Measurements from ENCODE around the gene JAML.
A peak's percentile ranks its signal among the peaks of the same experiment; 100 is the strongest.

JAML gene

GRCh38 chr11:118151431-118151830, 73.4 kb downstream of the JAML start:
- Histone ChIP-seq H3K4me3 (peak overlapping the region; percentile 81; the same call in 1 of the 2 replicates), H3K36me3 (ENCODE audit: insufficient read depth, low read length) (no peaks in the 10 kb centered on the region), H3K9me3 (ENCODE audit: low read depth, low read length) (no peaks in the 10 kb centered on the region), H3K27ac (no peak overlapping the region), H3K9ac (ENCODE audit: insufficient read length) (no peak overlapping the region)
- DNase-seq (ENCODE audit: low read depth, low spot score): no peak
- TF ChIP-seq FOXP2 (optimal IDR thresholded peaks at IDR 0.05; ENCODE audit: control extremely low read depth, extremely low read length, insufficient read depth) (no peak), EZH2 (IDR thresholded peaks at IDR 0.05) (no peak), POLR2AphosphoS5 (IDR thresholded peaks at IDR 0.05; ENCODE audit: borderline replicate concordance, low read depth, low read length) (no peak)

GRCh38 chr11:118149493-118149892, 75.3 kb downstream of the JAML start:
- Histone ChIP-seq H3K4me3 (no peak overlapping the region), H3K27ac (no peak overlapping the region), H3K9me3 (ENCODE audit: low read depth, low read length) (no peaks in the 10 kb centered on the region), H3K36me3 (ENCODE audit: insufficient read depth, low read length) (no peaks in the 10 kb centered on the region), H3K9ac (ENCODE audit: insufficient read length) (no peak overlapping the region)
- TF ChIP-seq FOXP2 (optimal IDR thresholded peaks at IDR 0.05; ENCODE audit: control extremely low read depth, extremely low read length, insufficient read depth) (no peak), EZH2 (IDR thresholded peaks at IDR 0.05) (no peak), POLR2AphosphoS5 (IDR thresholded peaks at IDR 0.05; ENCODE audit: borderline replicate concordance, low read depth, low read length) (no peak)
- DNase-seq (ENCODE audit: low read depth, low spot score): no peak

GRCh38 chr11:118148856-118149255, 76.0 kb downstream of the JAML start:
- DNase-seq (ENCODE audit: low read depth, low spot score): no peak
- Histone ChIP-seq H3K27ac (no peak overlapping the region), H3K9me3 (ENCODE audit: low read depth, low read length) (no peaks in the 10 kb centered on the region), H3K36me3 (ENCODE audit: insufficient read depth, low read length) (no peaks in the 10 kb centered on the region), H3K9ac (ENCODE audit: insufficient read length) (no peak overlapping the region), H3K4me3 (no peak overlapping the region)
- no peak for TF ChIP-seq FOXP2 (optimal IDR thresholded peaks at IDR 0.05; ENCODE audit: control extremely low read depth, extremely low read length, insufficient read depth)
- TF ChIP-seq POLR2AphosphoS5 (IDR thresholded peaks at IDR 0.05; ENCODE audit: borderline replicate concordance, low read depth, low read length): no peak
- TF ChIP-seq EZH2 (IDR thresholded peaks at IDR 0.05): no peak

DNA sequence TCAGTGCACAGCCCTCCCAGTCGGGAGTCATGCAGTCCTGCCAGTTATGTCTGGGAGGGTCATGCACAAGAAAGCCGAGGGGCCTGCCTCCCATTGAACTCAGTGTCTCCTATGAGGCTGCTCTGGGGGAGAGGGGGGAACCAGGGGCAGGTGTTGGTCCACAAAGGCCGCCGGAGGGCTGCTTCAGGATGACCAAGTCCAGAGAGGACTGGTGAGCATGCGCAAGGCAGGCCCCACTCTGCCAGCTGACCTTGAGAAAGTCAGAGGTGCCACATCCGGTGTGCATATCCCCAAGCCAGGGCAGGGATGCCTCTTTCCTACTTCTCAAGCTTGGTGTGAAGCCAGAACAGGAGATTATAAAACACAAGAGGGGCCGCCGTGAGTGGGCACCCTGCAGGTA, 76.6 kb downstream of the JAML start:
- no peak overlapping the region for H3K27ac ChIP-seq
- no peaks in the 10 kb centered on the region for H3K36me3 ChIP-seq (ENCODE audit: insufficient read depth, low read length)
- TF ChIP-seq POLR2AphosphoS5 (IDR thresholded peaks at IDR 0.05; ENCODE audit: borderline replicate concordance, low read depth, low read length) (no peak), EZH2 (IDR thresholded peaks at IDR 0.05) (no peak), FOXP2 (optimal IDR thresholded peaks at IDR 0.05; ENCODE audit: control extremely low read depth, extremely low read length, insufficient read depth) (no peak)
- no peak overlapping the region for H3K9ac ChIP-seq (ENCODE audit: insufficient read length)
- no peak for DNase-seq (ENCODE audit: low read depth, low spot score)
- H3K4me3 ChIP-seq: no peak overlapping the region
- H3K9me3 ChIP-seq (ENCODE audit: low read depth, low read length): no peaks in the 10 kb centered on the region

DNA sequence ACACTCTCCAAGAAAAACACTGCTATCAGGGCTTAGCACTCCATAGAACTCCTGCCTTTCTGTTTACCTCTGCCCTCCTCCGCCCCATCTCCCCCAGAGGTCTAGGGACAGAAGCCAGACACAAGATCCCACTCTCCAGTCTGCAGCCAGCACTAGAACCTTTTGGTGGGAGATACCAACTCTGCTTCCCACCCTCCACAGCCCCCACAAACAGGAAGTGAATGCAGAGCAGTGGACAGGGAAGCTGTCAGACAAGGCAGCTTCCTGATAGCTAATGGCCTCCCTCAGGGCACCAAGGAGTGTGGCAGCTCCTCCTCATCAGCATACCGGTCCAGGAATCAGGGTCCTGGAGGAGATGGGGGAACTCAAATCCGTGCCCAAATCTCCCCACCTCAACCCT, 77.3 kb downstream of the JAML start:
- no peak for TF ChIP-seq POLR2AphosphoS5 (IDR thresholded peaks at IDR 0.05; ENCODE audit: borderline replicate concordance, low read depth, low read length)
- TF ChIP-seq EZH2 (IDR thresholded peaks at IDR 0.05): no peak
- TF ChIP-seq FOXP2 (optimal IDR thresholded peaks at IDR 0.05; ENCODE audit: control extremely low read depth, extremely low read length, insufficient read depth): no peak
- Histone ChIP-seq H3K36me3 (ENCODE audit: insufficient read depth, low read length) (no peaks in the 10 kb centered on the region), H3K9ac (ENCODE audit: insufficient read length) (no peak overlapping the region), H3K27ac (no peak overlapping the region), H3K4me3 (no peak overlapping the region), H3K9me3 (ENCODE audit: low read depth, low read length) (no peaks in the 10 kb centered on the region)
- DNase-seq (ENCODE audit: low read depth, low spot score): no peak

DNA sequence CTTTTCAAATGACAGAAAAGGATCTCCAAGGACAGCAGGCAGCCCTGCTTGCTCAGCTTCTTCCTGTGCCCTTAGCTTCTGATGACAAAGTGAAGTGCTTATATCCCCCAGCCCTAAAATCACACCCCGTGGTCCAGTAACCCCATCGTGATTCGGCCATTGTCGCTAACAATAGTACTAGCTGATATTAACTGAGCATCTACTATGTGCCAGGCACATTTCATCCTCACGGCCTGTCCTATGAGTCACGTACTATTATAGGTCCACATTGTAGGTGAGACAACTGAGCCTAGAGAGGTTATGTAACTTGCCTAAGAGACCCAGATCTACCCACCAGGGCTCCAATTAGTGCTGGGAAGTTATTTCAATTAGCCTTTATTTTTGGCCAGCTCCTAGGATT, 78.3 kb downstream of the JAML start:
- Histone ChIP-seq H3K4me3 (no peak overlapping the region), H3K27ac (no peak overlapping the region), H3K36me3 (ENCODE audit: insufficient read depth, low read length) (no peaks in the 10 kb centered on the region), H3K9ac (ENCODE audit: insufficient read length) (no peak overlapping the region), H3K9me3 (ENCODE audit: low read depth, low read length) (no peaks in the 10 kb centered on the region)
- DNase-seq (ENCODE audit: low read depth, low spot score): no peak
- no peak for TF ChIP-seq EZH2 (IDR thresholded peaks at IDR 0.05)
- TF ChIP-seq FOXP2 (optimal IDR thresholded peaks at IDR 0.05; ENCODE audit: control extremely low read depth, extremely low read length, insufficient read depth): no peak
- TF ChIP-seq POLR2AphosphoS5 (IDR thresholded peaks at IDR 0.05; ENCODE audit: borderline replicate concordance, low read depth, low read length): no peak

DNA sequence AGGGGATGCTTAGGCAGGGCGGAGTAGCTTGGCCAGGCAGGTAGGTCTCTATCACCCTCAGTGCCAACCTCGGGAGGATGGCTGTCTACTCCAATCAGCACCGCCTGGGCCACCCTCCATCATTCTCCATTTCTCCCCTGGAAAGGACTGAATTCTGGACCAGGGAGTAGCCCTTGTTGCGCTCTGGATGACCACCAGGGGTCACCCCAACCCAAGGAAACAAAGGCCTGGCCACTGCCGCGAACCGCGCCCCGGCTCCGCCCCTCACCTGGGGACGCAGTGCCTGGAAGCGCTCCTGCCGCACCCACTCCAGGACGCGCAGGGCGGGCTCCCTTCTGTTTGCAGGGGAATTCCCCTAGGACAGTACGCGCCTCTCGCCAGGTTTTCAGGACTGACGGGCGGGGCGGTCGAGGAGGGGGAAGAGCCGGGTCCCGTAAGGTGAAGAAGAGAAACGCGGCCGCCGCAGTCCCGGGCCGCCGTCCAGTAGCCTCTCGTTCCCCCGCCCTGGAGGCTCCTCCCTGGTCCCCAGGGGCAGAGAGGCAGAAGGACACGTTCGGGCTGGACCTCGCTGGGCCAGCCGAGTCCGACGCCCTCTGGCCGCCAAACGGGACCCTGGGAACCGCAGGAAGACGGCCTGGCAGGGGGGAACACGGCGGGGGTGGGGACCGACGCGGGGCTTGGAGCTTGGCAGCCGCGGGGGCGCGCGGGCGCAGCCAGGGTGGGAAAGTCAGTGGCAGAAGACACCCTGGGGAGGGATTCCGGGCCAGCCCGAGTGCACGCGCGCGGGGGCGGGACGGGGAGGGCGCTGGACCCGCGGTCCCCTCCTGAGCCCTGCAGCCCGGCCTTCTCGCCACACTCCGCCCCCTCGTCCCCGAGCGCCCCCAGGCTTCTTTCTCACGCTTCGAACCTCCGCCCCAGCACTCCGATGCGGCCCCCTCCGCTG, 79.3 kb downstream of the JAML start:
- TF ChIP-seq FOXP2 (optimal IDR thresholded peaks at IDR 0.05; ENCODE audit: control extremely low read depth, extremely low read length, insufficient read depth): no peak
- no peak for TF ChIP-seq EZH2 (IDR thresholded peaks at IDR 0.05)
- TF ChIP-seq POLR2AphosphoS5 (IDR thresholded peaks at IDR 0.05; ENCODE audit: borderline replicate concordance, low read depth, low read length): no peak
- no peak overlapping the region for H3K9ac ChIP-seq (ENCODE audit: insufficient read length)

DNA sequence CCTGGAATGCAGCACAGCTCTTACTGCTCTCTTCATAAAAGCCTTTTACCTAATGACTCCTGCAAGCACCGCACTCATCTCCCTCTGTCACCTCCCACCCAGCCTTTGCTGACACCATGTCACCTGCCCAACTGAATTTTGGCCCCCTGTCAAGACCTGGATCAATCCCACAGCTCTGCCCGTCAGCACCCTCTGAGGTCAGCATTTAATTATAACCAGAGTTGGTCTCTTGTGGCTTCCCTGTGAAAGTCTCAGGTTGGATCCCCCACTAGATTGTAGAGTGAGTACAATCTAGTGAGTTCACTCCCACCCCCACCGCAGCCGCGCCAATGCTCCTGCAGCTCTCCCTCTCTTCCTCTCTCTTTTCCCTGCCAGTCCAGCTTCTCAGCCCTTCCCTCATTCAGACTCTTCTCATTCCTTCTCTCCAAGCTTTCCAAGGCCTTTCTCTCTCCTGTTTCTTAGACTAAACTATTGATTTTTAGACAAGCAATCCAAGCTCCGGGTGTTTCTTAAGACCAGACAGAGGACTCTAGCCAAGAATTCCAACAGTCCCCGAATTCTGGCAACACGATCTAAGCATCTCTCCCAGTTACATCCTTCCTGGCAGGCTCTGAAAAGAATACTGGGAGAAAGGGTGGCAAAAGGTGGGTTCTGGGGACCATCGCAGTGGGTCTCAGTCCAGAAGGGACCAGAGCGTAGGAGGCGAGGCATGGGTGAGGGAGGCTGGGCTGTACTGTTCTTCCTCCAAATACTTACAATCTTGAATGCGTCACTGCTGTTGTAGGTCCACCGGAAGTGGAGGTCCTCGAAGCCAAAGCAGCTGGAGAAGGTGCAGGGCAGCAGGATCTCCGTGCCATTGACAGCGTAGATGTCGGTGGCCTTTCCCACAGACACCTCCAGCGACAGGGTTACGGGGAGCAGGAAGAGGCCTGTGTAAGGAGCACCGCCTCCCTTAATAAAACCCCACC, 80.2 kb downstream of the JAML start:
- Histone ChIP-seq H3K9me3 (ENCODE audit: low read depth, low read length) (no peaks in the 10 kb centered on the region), H3K4me3 (no peak overlapping the region), H3K9ac (ENCODE audit: insufficient read length) (no peak overlapping the region), H3K36me3 (ENCODE audit: insufficient read depth, low read length) (no peaks in the 10 kb centered on the region), H3K27ac (no peak overlapping the region)
- TF ChIP-seq EZH2 (IDR thresholded peaks at IDR 0.05): no peak
- DNase-seq (ENCODE audit: low read depth, low spot score): no peak

More for the DNA sequence above, 79.3 kb downstream of the JAML start:
- H3K4me3 ChIP-seq: peak overlapping the region; percentile 71
- DNase-seq (ENCODE audit: low read depth, low spot score): no peak
- no peaks in the 10 kb centered on the region for H3K36me3 ChIP-seq (ENCODE audit: insufficient read depth, low read length)
- H3K9me3 ChIP-seq (ENCODE audit: low read depth, low read length): no peaks in the 10 kb centered on the region
- no peak overlapping the region for H3K27ac ChIP-seq

All from SK-N-MC (cell line).